GM21786 (cell line): ENCODE results near the gene ZNF423.
"Not testable (repeated sequence)": the region's sequence is repeated elsewhere in the genome, so short reads cannot be mapped to it uniquely, and the experiment has no call there.

Source experiments
- ATAC-seq: cut with Tn5 transposase; IDR thresholded peaks from one replicate; pipeline ENCODE4 v1.9.1; 2021; ENCODE audit not compliant: unreplicated experiment

Gene ZNF423

DNA sequence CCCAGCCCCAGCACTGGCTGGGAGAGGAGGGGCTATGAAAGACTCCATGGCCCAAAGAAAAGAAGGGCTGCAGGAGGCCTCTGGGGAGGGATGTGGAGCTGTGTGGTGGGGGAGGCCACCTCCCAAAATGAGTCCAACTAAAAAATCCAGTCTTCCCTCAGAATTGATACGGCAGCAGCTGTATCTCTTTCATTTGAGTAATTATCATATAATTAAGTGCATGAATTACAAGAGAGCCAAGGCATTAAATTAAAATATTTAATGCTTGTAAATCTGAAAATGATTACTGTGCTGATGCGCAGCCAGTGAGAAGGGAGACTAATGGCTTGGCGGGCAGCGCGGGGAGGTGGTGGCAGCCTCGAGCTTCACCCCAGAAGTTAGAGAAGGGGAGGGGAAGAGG is 289.5 kb downstream of the ZNF423 start:
- no peak for ATAC-seq

DNA sequence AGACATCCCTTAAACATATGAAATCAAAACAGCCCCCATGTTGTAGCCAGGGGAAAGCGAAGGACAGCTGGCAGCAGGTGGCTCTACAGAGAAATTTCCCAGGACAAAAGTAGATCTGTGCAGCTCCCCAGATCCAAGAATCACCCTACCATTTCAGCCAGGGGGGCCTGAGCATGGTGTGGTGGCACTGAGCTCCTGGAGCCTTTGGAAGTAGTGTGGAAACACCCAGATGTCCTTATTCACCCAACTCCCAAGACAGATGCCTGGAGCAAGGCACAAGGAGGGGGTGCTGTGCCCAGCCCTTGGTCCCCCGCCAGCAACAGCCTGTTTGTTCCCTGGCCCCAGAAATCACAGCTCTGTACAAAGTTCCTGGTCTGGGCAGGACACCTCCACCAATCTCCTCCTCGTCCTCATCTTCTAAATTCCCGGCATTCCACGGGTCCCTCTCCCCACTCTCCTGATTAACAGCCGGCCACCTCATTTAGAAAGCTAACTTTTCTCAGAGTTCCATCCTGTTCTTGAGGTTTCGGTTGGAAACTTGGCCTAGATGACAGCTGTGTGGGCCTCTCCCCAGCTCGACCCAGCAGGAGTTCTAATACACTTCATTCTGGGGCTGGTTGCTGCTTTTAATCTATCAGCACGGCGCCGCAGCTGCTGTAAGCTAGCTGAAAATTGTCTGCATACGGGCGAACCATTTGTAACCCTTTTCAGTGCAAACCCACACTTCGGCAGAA is 291.2 kb downstream of the ZNF423 start:
- no peak for ATAC-seq

DNA sequence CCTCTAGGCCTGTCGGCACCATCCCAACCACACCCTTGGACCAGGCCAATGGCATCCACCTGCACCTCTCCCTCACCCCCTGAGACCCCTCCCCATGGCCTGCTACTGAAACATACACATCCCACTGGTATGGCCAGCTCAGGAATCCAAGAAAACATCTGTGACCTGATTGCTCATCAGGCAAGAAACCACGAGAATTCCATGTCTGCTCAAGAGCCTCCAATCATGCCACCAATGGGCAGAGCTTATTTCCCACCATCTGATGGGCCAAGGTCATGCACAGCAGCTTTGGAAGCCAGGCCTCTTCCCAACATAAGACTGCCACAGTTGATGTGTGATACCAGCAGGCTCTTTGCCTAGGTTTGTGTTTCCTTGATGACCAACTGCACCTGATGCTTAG is 292.2 kb downstream of the ZNF423 start:
- no peak for ATAC-seq

DNA sequence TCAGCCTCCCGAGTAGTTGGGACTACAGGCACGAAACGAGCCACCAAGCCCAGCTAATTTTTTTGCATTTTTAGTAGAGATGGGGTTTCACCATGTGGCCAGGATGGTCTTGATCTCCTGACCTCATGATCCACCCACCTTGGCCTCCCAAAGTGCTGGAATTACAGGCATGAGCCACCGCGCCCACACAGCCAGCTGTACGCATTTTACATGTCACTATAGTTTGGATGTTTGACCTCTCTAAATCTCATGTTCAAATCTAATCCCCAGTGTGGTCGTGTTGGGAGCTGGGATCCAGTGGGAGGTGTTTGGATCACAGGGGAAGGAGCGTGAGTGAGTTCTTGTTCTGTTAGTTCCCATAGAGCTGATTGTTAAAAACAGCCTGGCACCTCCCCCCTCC is 293.0 kb downstream of the ZNF423 start:
- ATAC-seq: not testable (repeated sequence)

DNA sequence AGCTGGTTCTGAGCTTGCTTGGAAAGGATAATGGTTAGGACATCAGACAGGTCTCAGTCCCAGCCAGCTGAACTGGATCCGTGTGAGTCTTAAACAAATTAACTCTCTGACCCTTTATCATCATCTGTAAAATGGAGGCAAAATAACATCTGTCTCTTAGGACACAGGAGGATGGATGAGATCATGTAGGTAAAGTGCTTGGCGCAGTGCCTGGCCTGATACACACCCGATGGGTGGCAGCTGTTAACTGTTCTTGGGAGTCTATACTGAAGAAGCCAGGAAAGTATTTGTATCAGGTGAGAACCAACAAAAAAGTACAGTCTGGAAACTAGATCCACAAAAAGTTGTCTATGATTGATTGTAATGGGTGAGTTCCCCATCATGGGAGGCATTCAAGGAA is 293.7 kb downstream of the ZNF423 start:
- no peak for ATAC-seq

DNA sequence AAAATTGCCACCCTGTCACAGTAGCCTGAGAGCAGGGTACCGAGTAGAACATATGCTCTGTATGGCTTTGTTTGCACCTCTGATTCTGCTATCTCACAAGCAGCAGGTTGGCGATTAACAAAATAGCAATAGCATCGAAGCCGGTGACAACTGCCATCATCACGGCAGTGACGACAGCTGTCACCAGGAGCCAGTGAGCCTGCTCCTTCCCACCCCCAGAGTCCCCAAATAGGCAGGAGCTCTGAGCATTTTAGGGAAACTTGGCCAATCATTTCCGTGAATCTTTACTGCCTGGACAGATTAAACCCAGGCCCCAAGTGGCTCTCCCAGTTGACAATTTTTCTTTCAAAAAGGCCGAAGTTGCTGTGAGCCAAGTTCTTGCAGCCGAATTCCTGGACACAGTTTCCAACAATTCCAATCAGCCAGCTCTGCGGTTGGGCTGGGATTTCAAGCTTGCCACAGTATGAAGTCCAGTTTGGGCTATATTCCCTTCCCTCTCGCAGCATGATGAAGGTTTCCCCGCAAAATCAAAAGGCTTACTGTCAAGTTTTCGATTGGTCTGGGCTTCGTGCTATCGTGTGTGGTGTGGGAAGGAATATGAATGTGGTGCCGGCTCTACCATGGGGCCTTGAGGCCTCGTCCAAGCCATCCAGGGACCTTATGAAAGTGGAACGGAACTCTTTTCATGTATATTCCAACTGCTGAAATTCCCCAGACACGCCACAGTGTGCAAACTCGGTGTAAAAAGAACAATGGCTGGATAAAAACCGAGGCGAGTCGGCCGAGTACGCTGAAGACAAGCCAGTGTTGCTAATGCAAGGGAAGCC is 295.7 kb downstream of the ZNF423 start:
- no peak for ATAC-seq

DNA sequence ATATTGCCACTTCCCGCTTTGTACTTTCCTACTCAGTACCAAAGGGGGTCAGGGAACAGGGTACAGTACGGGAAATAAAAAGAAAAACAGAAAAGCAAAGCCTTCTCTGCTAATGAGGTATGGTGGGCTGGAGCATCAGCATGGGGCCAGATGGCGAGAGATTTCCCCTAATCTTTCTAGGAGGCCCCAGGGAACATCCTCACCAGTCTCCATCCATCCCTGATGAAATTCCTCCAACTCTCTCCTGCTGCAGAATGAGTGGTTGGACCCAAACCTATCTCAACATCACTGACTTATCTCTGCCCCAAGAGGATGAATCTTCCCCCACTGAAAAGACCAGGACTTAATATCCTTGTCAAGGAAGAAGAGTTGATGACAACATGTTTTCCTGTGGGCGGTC is 296.7 kb downstream of the ZNF423 start:
- ATAC-seq: no peak

DNA sequence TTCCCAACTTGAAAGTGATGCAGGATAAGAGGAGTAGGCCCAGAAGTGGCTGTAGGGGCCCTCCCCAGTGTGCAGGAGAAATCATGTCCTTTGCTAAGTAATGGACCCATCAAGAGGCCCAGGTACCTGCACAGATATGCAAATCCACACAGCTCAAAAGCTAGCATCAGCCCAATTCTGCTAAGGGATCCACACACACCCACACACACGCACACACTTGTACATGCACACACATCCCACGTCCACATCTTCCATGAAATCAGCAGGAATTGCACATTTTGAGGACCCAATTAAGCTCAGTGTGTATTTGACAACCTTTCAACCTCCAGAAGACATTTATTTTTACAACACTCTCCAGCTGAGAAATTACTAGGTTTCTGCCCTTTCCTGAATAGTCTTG is 297.5 kb downstream of the ZNF423 start:
- ATAC-seq: no peak

DNA sequence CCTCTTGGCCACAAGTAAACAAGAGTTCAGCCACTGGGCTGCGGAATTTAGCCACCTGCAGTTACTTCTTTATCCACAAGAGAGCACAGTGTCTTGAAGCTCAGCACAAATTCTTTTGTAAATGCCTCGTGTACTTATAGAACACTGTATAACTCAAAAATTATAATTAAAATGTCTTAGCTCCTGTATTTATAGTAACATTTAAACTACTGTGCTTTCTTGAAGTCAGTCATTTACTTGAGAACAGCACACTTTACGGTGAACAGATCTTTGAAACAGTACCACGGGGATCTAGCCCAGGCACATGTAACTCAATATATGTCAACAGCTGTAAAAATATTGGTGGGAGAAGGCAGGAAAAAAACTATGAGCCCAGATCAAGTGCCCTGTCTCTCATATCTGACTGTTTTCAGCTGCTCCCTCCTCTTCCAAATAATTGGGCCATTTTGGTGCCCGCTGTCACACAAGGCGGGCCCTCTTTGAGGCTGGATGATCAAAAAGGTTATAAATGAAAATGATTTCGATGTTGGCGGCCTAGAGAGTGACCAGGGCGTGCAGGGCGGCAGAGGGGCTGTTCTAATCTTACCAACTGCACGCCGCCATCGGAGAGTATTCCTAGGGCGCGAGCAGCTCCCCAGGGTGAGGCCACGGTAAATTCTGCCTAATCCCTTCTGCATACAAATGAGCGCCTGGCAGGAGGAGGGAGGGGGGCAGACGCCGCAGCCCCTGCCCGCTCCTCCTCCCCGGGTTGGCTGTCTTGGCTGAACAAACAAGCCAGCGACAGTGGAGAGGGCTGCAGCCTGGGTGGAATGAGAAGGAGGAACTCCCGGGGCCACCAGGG is 299.1 kb downstream of the ZNF423 start:
- no peak for ATAC-seq

DNA sequence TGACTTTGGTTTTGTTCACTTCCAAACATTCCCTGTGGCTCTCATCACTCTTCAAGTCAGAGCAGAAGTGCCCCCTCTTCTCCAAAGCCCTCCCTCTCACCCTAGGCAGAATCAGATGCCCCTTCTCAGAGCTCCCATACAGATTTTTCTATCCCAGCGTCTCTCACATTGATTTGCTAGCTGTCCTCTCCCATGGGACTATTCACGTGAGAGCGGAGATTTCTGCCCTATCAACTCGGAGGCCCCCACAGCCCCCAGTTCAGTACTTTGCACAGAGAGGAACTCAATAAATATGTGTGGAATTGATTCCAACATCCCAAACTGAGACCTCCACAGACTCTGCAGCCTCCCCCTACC is 299.7 kb downstream of the ZNF423 start:
- ATAC-seq: no peak

DNA sequence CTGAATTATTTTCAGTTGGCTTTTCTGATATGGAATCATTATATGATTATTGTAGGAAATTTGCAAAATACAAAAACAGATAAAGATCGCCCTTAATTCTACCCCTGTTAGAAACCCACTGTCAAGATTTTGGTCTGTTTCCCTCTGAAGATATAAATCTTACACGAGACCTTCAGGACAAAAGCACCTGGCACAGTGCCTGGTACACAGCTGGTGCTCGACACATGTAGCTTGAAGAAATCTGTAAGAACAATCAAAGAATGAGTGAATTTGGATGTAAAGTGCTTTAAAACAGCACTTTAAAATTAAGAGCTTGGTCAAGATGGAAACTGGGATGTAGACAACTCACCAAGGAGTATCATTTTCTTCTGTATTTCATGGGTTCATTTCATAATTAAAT is 301.2 kb downstream of the ZNF423 start:
- ATAC-seq: no peak

DNA sequence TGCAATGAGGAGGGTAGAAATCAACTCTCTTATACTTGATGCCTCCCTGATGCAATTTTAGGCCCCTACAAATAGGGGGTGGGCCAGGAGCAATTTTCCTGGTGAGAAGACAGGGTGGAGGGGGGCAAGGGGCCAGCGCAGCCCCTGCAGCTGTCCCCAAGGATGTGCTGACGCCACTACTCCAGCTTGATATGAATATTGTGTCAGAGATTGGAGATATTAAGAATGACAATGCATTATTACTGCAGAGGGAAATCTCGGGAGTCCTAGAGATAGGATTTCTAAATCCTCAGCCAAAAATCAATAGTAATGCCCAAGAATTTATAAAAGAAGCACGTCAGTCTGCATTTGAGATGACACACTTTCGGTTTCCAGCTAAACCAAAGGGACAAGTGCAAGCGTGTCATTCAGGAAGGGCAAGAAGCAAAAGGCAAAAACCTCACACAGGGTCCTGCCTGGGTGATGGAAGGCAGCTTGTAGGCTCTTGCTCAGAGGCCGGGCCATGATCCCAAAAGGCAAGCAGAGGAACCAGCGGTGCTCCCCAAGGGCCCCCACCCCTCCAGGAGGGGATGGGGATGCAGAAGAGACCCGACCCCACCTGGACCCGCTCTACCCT is 303.5 kb downstream of the ZNF423 start:
- no peak for ATAC-seq

DNA sequence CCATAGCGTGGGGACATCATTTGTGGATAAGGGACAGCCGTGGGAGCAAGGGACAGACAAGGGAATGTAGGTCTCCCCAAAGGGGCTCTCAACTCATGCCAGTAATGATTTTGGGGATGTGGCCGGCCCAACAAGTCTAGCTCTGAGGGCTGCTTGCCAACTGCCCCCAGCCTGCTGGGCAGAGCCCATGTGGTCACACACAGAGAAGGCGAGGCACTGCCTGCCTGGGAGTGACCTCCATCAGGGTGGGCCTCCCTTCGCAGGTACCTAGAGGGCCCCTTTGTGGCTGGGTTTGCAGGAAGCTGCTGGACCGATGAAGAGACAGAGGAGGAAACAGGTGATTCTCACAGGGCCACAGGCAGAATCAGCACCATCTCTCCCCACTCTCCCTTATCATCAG is 305.2 kb downstream of the ZNF423 start:
- no peak for ATAC-seq

DNA sequence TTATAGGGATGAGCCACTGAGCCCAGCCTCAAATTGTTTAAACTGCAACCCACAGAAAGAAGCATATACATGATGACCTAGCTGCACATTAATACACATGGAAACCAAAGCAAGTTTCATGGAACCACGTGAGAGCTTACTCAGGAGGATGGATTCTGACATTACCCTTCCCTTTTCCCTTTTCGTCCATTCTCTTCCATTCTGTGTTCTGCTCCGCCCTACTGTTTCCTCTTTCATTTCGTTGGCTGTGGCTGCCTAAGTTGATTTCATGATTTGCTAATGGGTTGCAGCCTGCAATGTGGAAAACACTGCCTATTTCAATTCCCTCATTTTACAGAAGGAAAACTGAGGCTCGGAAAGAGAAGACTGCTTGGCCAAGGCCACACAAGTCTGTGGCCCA is 305.8 kb downstream of the ZNF423 start:
- no peak for ATAC-seq

DNA sequence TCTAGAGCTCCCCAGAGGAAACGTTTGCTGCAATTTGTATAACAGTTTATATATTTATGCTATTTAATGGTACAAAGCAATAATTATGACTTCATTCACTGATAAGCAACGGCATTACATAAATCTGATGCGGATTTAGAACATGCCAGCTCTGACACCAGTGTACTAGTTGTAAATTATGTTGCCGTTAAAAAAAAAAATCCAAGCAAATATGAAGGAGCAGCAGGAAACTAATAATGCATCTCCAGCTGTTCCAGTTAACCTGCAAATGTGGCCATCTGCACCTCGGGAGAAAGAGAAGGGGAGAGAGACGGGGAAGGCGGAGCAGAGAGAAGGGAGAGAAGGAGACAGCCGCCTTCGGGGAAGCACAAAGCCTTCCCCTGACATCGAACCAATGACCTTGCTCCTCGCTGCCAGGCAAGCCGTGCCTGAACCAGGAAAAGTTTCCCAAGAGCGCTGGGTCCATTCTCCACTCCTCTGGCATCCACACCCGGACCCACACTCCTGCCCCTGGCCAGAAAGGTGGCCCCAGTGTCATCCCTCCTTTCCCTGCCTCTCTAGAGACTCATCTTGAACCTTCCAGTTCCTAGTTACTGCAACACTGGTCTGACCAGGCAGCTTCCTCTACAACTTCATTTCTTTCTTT is 307.5 kb downstream of the ZNF423 start:
- no peak for ATAC-seq

DNA sequence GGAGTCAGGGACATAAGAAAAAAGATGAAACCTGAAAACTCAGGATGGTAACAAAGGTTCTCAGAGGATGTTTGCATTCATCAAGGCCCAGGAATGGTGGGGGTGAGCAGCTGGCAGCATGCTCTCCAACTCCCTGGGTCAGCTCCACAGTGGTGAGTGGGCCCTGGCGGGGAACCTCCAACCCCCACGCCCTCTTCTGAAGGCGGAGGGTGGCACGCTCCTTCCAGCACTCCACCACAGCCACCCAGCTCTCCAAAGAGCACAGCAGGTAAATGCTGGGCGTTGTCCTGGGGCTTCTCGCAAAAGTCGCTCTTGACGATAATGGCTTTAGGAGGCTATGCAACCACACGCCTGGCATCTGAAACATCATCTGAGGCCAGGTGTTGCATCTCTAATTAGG is 308.5 kb downstream of the ZNF423 start:
- ATAC-seq: no peak

DNA sequence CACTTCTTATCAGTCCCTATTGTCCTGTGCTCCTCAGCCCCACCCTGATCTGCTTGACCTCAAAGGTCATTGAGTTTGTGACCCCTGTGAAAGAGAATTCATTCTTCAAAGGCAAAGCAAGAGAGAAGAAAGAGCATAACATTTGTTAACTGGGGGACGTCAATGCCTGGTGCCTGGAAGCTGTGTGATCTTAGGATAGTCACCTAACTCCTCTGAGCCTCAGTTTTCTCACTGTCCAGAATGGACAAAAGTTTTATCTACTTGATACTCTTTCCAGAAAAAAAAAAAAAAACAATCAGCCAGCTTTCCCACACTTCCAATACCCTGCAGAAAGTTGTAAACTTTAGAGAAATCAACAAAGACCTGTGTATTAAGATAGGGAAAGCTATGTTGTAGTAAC is 309.2 kb downstream of the ZNF423 start:
- no peak for ATAC-seq

DNA sequence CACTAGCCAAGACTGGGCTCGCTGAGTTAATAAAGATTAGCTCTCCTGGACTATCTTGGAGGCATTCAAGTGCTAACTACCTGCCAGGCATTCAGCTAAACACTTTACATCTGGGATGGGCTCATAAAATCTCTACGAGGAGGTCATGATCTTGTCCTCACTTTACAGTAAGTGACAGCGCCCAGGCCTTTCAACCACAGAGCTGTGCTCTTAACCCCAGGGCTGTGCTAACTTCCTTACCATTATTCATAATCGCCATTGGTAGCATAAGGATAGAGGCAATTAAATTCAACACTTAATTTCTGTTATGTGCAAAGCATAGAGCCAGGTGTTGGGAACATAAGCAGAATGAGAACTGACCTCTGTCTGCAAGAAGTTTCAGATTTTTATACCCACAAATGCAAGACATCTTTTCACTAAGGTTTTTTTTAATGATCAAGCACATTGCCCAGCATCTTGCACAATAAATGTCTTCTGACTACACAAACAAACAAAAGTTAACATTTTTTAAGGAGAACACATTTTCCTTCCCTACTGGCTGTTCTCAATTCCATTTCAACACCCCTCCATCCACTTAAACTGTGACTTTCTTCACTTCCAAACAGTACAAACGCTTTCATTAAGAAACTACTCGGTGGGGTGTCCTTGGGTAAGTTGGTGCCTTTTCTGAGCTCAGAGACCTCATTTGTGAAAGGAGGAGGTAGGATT is 310.0 kb downstream of the ZNF423 start:
- no peak for ATAC-seq

DNA sequence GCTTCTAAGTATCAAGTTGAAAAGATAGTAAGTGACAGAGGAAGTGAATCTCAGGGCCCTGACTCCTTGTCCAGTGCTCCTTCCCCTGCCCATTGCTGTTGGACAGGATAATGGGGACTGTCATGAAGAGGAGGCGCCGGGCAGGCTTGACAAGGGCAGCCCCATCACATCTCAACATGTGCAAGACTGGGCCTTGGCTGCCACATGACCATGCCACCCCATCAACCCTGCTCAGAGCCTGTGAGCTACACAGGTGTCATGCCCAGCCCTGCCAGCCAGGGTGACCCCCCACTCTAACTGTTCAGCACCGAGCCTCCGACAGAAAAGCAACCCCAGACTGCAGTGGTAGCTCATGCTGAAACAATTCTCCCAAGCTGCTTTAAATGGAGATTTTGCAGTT is 310.7 kb downstream of the ZNF423 start:
- ATAC-seq: no peak

DNA sequence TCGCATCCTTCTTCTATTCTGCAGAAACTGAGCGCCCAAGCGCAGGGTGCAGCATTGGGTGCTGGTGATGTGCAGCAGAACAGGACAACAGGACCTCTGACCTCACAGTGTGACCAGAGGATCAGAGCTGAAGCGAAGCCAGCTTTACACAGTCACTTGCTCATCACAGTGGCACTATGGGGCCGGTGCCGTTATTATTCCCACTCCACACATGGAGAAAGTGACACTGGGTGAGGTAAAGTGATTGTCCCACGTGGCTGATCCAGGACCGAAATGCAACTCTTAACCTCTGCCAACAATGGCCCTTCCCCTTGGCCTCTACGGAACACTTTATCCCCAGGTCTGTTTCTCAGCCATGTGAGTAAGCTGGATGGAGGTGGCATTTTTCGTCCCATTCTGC is 311.1 kb downstream of the ZNF423 start:
- no peak for ATAC-seq
